Subcutaneous abdominal adipose tissue (tissue), 5 donors: Measurements from ENCODE around the gene ABCG1.

Experiments used
- H3K27ac ChIP-seq: one replicate; pipeline ENCODE4 v1.7.0; 2013; ENCODE audit warnings: low read depth, mild to moderate bottlenecking, inconsistent platforms, low read length, moderate library complexity
- H3K27me3 ChIP-seq, 5 donors: one replicate each; pipeline ENCODE4 v1.7.0; 2013; ENCODE audit warnings: low read length in 5 of 5, inconsistent platforms in 1 of 5; ENCODE audit not compliant: control insufficient read depth in 5 of 5, insufficient read depth in 4 of 5
- H3K36me3 ChIP-seq, 5 donors: one replicate each; pipeline ENCODE4 v1.7.0; 2013; ENCODE audit warnings: low read length in 5 of 5; ENCODE audit not compliant: control insufficient read depth in 5 of 5, insufficient read depth in 5 of 5
- H3K4me1 ChIP-seq, 5 donors: one replicate each; pipeline ENCODE4 v1.7.0; 2013; ENCODE audit warnings: low read length in 5 of 5, mild to moderate bottlenecking in 3 of 5, moderate library complexity in 1 of 5; ENCODE audit not compliant: control insufficient read depth in 5 of 5, insufficient read depth in 5 of 5
- H3K4me3 ChIP-seq, 5 donors: one replicate each; pipeline ENCODE4 v1.7.0; 2013; ENCODE audit warnings: low read length in 5 of 5, low read depth in 1 of 5
- H3K9ac ChIP-seq, 5 donors: one replicate each; pipeline ENCODE4 v1.7.0; 2013; ENCODE audit warnings: low read length in 5 of 5, mild to moderate bottlenecking in 4 of 5, moderate library complexity in 3 of 5
- H3K9me3 ChIP-seq, 5 donors: one replicate each; pipeline ENCODE4 v1.7.0; 2013; ENCODE audit warnings: low read length in 5 of 5; ENCODE audit not compliant: control insufficient read depth in 5 of 5
- donor health status: healthy.
- donor health status: healthy.
- donor health status: healthy.
- donor health status: healthy.
- donor health status: healthy.

The ABCG1 gene

DNA sequence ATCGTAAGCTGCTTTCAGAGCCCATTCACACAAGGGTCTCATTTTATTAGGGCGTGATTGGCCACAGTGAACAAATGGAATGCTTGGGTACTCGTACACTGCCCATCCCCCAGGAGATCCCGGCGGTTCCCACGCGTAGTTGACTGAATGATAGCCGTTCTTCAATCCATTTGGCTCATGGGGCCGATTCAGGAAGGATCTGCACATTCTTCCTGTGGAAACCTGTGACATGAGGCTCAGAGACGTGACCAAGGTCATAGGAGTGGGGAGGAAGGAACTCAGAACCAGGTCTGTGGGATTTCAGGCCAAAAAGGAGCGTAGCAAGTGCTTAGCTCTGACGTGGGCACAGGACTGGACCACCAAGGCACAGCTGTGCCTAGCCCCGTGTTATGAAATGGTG is 11.7 kb downstream of the ABCG1 start:
- H3K4me3 ChIP-seq, result no peak overlapping the region
- peak overlapping the region in 2 of 5 donors; percentile 19 to 40 for H3K9ac ChIP-seq
- H3K9me3 ChIP-seq, result no peaks in the 10 kb centered on the region
- H3K4me1 ChIP-seq, result peaks cover 37 to 81% (median 63%) of the 10 kb centered on the region in 5 donors
- peaks cover 0 to 10% (median 2%) of the 10 kb centered on the region in 5 donors for H3K36me3 ChIP-seq
- H3K27ac ChIP-seq, result peak overlapping the region; percentile 77
- H3K27me3 ChIP-seq, result peaks cover 0 to 4% (median 0%) of the 10 kb centered on the region in 5 donors

GRCh38 chr21:42231756-42232155 is 12.8 kb downstream of the ABCG1 start:
- Histone ChIP-seq H3K27ac (peak overlapping the region; percentile 77), H3K27me3 (peaks cover 0 to 9% (median 0%) of the 10 kb centered on the region in 5 donors), H3K4me3 (no peak overlapping the region), H3K4me1 (peaks cover 40 to 92% (median 70%) of the 10 kb centered on the region in 5 donors), H3K36me3 (no peaks in the 10 kb centered on the region), H3K9ac (no peak overlapping the region), H3K9me3 (no peaks in the 10 kb centered on the region)

GRCh38 chr21:42232176-42232825 is 13.4 kb downstream of the ABCG1 start:
- no peak overlapping the region for H3K4me3 ChIP-seq
- peak overlapping the region in 1 of 5 donors; percentile 62 for H3K9ac ChIP-seq
- H3K4me1 ChIP-seq, result peaks cover 40 to 95% (median 69%) of the 10 kb centered on the region in 5 donors
- H3K36me3 ChIP-seq, result no peaks in the 10 kb centered on the region
- no peaks in the 10 kb centered on the region for H3K9me3 ChIP-seq
- H3K27ac ChIP-seq, result peak overlapping the region; percentile 77
- H3K27me3 ChIP-seq, result peaks cover 0 to 9% (median 0%) of the 10 kb centered on the region in 5 donors

DNA sequence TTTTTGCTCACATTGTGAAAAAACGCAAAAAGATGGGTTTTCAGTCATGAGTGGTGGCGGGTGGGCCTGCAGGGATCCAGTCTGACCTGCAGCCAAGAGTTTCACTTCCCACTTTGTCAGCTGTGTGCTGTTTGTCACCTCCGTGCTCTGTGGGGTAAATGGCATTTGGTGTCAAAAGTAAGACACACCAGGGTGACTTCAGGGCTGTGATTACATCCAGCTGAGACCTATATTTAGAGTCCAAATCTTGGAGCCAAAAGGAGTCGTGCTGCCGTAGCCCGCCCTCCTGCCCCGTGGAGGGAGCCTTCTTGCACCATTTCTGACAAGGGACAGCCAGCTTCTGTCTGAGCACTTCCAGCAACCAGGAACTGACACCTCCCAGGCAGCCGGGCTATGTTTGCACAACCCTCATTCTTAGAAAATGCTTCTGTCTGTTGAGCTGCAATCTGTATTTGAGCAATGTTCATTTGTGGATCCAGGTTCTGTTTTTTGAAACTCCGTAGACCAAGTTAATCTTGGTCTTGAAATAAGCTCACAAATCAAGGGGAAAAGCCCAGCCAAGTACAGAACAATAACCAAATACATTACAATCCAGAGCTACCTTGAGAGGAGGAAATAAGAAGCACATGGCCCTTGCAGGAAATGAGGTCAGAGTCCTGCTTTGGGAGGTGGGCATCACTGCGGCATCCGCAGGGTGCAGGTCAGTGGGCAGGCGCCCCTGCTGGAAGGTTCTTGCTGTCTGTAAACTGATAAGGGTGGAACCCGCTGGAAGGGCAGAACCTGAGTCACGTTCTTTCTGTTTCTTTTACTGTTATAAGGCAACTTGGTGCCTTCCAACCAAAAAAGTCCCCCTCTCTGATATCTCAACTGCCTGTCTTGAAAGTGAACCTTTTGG is 14.4 kb downstream of the ABCG1 start:
- peak overlapping the region; percentile 77 for H3K27ac ChIP-seq
- no peaks in the 10 kb centered on the region for H3K9me3 ChIP-seq
- H3K36me3 ChIP-seq, result no peaks in the 10 kb centered on the region
- peaks cover 0 to 9% (median 0%) of the 10 kb centered on the region in 5 donors for H3K27me3 ChIP-seq
- H3K9ac ChIP-seq, result peak overlapping the region in 4 of 5 donors; percentile 8 to 63 (median 46)
- H3K4me1 ChIP-seq, result peaks cover 37 to 96% (median 61%) of the 10 kb centered on the region in 5 donors
- peak overlapping the region in 4 of 5 donors; percentile 30 to 66 (median 52) for H3K4me3 ChIP-seq

DNA sequence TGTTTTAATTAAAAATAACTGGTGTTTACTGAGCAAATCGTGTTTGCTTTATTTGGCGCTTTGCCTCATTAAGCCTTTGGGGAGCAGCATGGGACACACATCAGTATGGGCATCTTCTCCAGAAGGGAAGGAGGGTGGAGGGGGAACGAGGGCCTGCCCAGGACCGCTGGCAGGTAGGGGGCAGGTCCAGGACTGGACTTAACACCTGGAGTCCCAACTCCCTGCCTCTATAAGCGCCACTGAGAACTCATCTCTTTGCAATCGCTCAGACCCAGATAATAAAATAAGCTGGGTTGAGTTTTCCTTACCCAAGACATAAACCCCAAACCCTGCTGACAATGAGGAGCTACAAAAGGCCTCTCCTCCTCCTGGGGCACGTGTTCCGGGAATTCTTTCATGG is 15.1 kb downstream of the ABCG1 start:
- peaks cover 29 to 93% (median 54%) of the 10 kb centered on the region in 5 donors for H3K4me1 ChIP-seq
- H3K9ac ChIP-seq, result peak overlapping the region in 4 of 5 donors; percentile 2 to 63 (median 42)
- peaks cover 0 to 9% (median 0%) of the 10 kb centered on the region in 5 donors for H3K27me3 ChIP-seq
- peak overlapping the region in 4 of 5 donors; percentile 52 to 66 (median 61) for H3K4me3 ChIP-seq
- no peaks in the 10 kb centered on the region for H3K36me3 ChIP-seq
- H3K9me3 ChIP-seq, result no peaks in the 10 kb centered on the region
- peak overlapping the region; percentile 77 for H3K27ac ChIP-seq

- H3K36me3 ChIP-seq, result no peaks in the 10 kb centered on the region
- peaks cover 0 to 9% (median 0%) of the 10 kb centered on the region in 5 donors for H3K27me3 ChIP-seq
- no peaks in the 10 kb centered on the region for H3K9me3 ChIP-seq
- peak overlapping the region in 3 of 5 donors; percentile 22 to 54 (median 31) for H3K9ac ChIP-seq
- H3K4me1 ChIP-seq, result peaks cover 28 to 87% (median 53%) of the 10 kb centered on the region in 5 donors
- peak overlapping the region; percentile 77 for H3K27ac ChIP-seq
- peak overlapping the region in 4 of 5 donors; percentile 52 to 66 (median 61) for H3K4me3 ChIP-seq
These were observed 15.7 kb downstream of the ABCG1 start for GRCh38 chr21:42234464-42235241.

GRCh38 chr21:42235593-42235992 is 16.7 kb downstream of the ABCG1 start:
- Histone ChIP-seq H3K27me3 (peaks cover 0 to 7% (median 0%) of the 10 kb centered on the region in 5 donors), H3K36me3 (no peaks in the 10 kb centered on the region), H3K27ac (peak overlapping the region; percentile 72), H3K9me3 (no peaks in the 10 kb centered on the region), H3K9ac (peak overlapping the region in 2 of 5 donors; percentile 22 to 26), H3K4me1 (peaks cover 26 to 78% (median 53%) of the 10 kb centered on the region in 5 donors), H3K4me3 (peak overlapping the region in 4 of 5 donors; percentile 52 to 66 (median 61))

- H3K36me3 ChIP-seq, result no peaks in the 10 kb centered on the region
- H3K9me3 ChIP-seq, result no peaks in the 10 kb centered on the region
- peak overlapping the region in 1 of 5 donors; percentile 2 for H3K4me3 ChIP-seq
- H3K9ac ChIP-seq, result no peak overlapping the region
- peak overlapping the region; percentile 72 for H3K27ac ChIP-seq
- peaks cover 23 to 74% (median 49%) of the 10 kb centered on the region in 5 donors for H3K4me1 ChIP-seq
- peaks cover 0 to 7% (median 0%) of the 10 kb centered on the region in 5 donors for H3K27me3 ChIP-seq
These were observed 17.1 kb downstream of the ABCG1 start for GRCh38 chr21:42236014-42236413.

DNA sequence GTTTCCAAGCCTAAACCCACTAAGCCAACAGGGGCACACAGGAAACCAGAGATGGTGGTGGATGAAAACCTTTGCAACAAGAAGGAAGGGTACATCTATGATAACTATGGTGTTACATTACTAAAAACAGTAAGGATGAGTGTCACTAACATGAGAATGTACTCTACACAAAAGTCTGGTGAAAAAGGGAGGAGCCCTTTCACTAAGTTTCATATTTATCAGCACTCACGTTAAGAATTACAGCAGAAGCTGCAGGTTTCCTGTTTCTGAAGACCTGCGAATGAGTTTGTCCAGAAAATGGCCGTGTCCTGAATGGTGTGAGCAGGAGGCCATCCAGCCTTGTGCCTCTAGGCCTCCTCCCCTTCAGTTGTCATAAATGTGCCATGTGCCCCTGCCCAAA is 17.8 kb downstream of the ABCG1 start:
- peaks cover 0 to 7% (median 0%) of the 10 kb centered on the region in 5 donors for H3K27me3 ChIP-seq
- no peak overlapping the region for H3K9ac ChIP-seq
- no peaks in the 10 kb centered on the region for H3K9me3 ChIP-seq
- peak overlapping the region; percentile 72 for H3K27ac ChIP-seq
- no peaks in the 10 kb centered on the region for H3K36me3 ChIP-seq
- H3K4me3 ChIP-seq, result no peak overlapping the region
- peaks cover 23 to 67% (median 45%) of the 10 kb centered on the region in 5 donors for H3K4me1 ChIP-seq
